ENCODE measurements around the gene NSUN6. TPM values are rescaled to one million over a fixed set of nuclear protein-coding genes. Genes with fewer than 3 reads are reported as not detected.
A peak's percentile ranks its signal among the peaks of the same experiment; 100 is the strongest.

Gene NSUN6
- total and polyA plus RNA-seq, 11 donors = 3.1 to 10.0 (median 7.5) TPM

GRCh38 chr10:18659819-18660535, 8.6 kb upstream of the NSUN6 start:
- TF ChIP-seq POLR2A (IDR thresholded peaks at IDR 0.05) (no peak), CTCF (IDR thresholded peaks at IDR 0.05) (no peak)
- DNase-seq (no peak), ATAC-seq (peak in 1 of 4 donors; percentile 3)
- intact Hi-C loops (cut with DNase I) = loop anchor here in 2 of 10 donors (5.0 to 10.0 kb wide), 3 partner anchors 115 to 318 kb away; no protein-coding TSS in a partner anchor
- Histone ChIP-seq H3K9me3 (no peaks in the 10 kb centered on the region), H3K27ac (peak overlapping the region; percentile 74 to 99 (median 93)), H3K4me1 (peaks cover 3 to 39% (median 30%) of the 10 kb centered on the region in 12 donors), H3K27me3 (no peaks in the 10 kb centered on the region), H3K36me3 (peaks cover 0 to under 1% (median 0%) of the 10 kb centered on the region in 9 donors), H3K4me3 (peak overlapping the region; percentile 61 to 99 (median 92))
- 1% methylated on average over 23 of the region's 23 CpGs for WGBS, 4 donors

- peaks cover 0 to 7% (median 0%) of the 10 kb centered on the region in 9 donors for H3K36me3 ChIP-seq
- H3K4me1 ChIP-seq = peaks cover 3 to 35% (median 26%) of the 10 kb centered on the region in 12 donors
- no peaks in the 10 kb centered on the region for H3K27me3 ChIP-seq
- ATAC-seq = peak; percentile 99 to 100 (median 99)
- no peaks in the 10 kb centered on the region for H3K9me3 ChIP-seq
- peak; percentile 99 for DNase-seq
- peak within 1 kb of the TSS; percentile 61 to 99 (median 92) for H3K4me3 ChIP-seq
- peak; percentile 16 to 68 for TF ChIP-seq POLR2A (IDR thresholded peaks at IDR 0.05)
- TF ChIP-seq CTCF (IDR thresholded peaks at IDR 0.05) = no peak
- peak within 1 kb of the TSS; percentile 74 to 99 (median 93) for H3K27ac ChIP-seq
- intact Hi-C loops (cut with DNase I) = loop anchor here in 2 of 10 donors (5.0 to 10.0 kb wide), 3 partner anchors 114 to 317 kb away; no protein-coding TSS in a partner anchor
- WGBS, 4 donors = 0 to 1% (median 0%) methylated on average over 48 to 72 of the region's 72 CpGs
Measured at GRCh38 chr10:18659125-18659818, 7.9 kb upstream of the NSUN6 start, which contains the start of gene ARL5B. TSS of gene ARL5B (plus strand) at chr10:18659431. CDS start at chr10:18659638, 207 bp downstream.

GRCh38 chr10:18658271-18659124, 7.1 kb upstream of the NSUN6 start:
- peak overlapping the region; percentile 61 to 99 (median 92) for H3K4me3 ChIP-seq
- peak in 3 of 4 donors; percentile 2 to 16 (median 3) for ATAC-seq

More at GRCh38 chr10:18658271-18659124, 7.1 kb upstream of the NSUN6 start:
- WGBS, 4 donors = 7 to 19% (median 13%) methylated on average over 23 of the region's 23 CpGs
- peaks cover 0 to 15% (median 0%) of the 10 kb centered on the region in 9 donors for H3K36me3 ChIP-seq
- DNase-seq = peak in 2 of 5 donors; percentile 27 to 42
- no peak for TF ChIP-seq CTCF (IDR thresholded peaks at IDR 0.05)
- no peak for TF ChIP-seq POLR2A (IDR thresholded peaks at IDR 0.05)
- peak overlapping the region; percentile 43 to 99 (median 93) for H3K27ac ChIP-seq
- peaks cover 3 to 35% (median 26%) of the 10 kb centered on the region in 12 donors for H3K4me1 ChIP-seq
- no peaks in the 10 kb centered on the region for H3K9me3 ChIP-seq
- intact Hi-C loops (cut with DNase I) = loop anchor here in 2 of 10 donors (5.0 to 10.0 kb wide), 3 partner anchors 114 to 316 kb away; no protein-coding TSS in a partner anchor
- H3K27me3 ChIP-seq = no peaks in the 10 kb centered on the region

All from heart left ventricle (tissue), 16 donors.